Activated B cell treated with CpG ODN at 0.5 μM for 24 hours (primary cell): ENCODE results near the gene OVCA2. TPM values are rescaled to one million over a fixed set of nuclear protein-coding genes. Genes with fewer than 3 reads are reported as not detected.

Source experiments
- ATAC-seq: fragments of 200-7000 bp; cut with Tn5 transposase; one replicate; pipeline ENCODE4 v1.10.0; 2021; ENCODE audit warnings: low read depth, mild to moderate bottlenecking, moderate library complexity
- CTCF ChIA-PET: fragments of 350-600 bp; sonication (Branson Sonifier 250); formaldehyde crosslinking; loops from one replicate; lab custom pipeline; 2021; ENCODE audit warnings: antibody characterized with exemption; lab: Charles Lee
- POLR2A ChIA-PET: fragments of 350-600 bp; sonication (Branson Sonifier 250); formaldehyde crosslinking; loops from one replicate; lab custom pipeline; 2021; ENCODE audit warnings: antibody characterized with exemption; lab: Charles Lee
- DNase-seq: peaks from one replicate; pipeline ENCODE4 v3.0.0; 2022
- H3K27ac Mint-ChIP-seq: one replicate; pipeline ENCODE4 v1.8.0; 2020; ENCODE audit warnings: mixed read lengths
- H3K27me3 Mint-ChIP-seq: one replicate; pipeline ENCODE4 v1.8.0; 2021; ENCODE audit warnings: mixed read lengths
- H3K36me3 Mint-ChIP-seq: one replicate; pipeline ENCODE4 v1.8.0; 2021; ENCODE audit warnings: low read depth, mixed read lengths
- H3K4me1 Mint-ChIP-seq: one replicate; pipeline ENCODE4 v1.8.0; 2021; ENCODE audit warnings: mixed read lengths
- H3K4me3 Mint-ChIP-seq: one replicate; pipeline ENCODE4 v1.8.0; 2020; ENCODE audit warnings: mild to moderate bottlenecking, mixed read lengths
- H3K9me3 Mint-ChIP-seq: one replicate; pipeline ENCODE4 v1.8.0; 2020; ENCODE audit warnings: mixed read lengths
- intact Hi-C: fragments of 100-400 bp; cut with micrococcal nuclease; formaldehyde crosslinking; loops from one replicate; pipeline ENCODE4 v1.15.1; 2024
- total RNA-seq: library from RNA; stranded (reverse); gene quantifications from 2 replicates; pipeline ENCODE4 v1.2.3, GENCODE V29; 2022
- TF ChIP-seq, protein P1 (sequence below): fragments of 200-600 bp; IDR thresholded peaks from one replicate; pipeline ENCODE4 v1.8.0; 2022; ENCODE audit warnings: antibody characterized with exemption, mild to moderate bottlenecking

The OVCA2 gene
- total RNA-seq, 1 donor from 2014 or later, result 29.4 TPM

DNA sequence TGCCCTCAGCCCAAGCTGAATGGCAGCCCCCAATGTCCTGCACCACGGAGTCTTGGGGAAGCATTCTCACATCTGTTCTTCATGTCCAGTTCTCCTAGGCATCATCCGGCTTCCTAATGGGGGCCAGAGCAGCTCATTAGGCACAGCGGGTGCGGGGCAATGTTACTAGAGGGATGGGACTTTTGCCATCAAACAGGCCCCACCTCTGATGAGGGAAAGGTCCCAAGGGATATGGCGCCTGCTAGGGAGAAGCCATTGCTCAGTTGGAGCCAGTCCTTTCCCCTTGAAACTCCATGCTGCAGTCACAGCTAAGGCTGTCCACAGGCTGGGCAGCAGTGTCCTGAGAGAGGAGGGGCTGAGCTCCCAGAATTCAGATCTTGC lies 13.6 kb upstream of the OVCA2 start:
- ChIA-PET POLR2A (interaction anchor here (0.5 kb wide), 1 partner anchor 640 kb away, joined by 6 read pairs; no protein-coding TSS in a partner anchor), CTCF (no interaction called here)
- no peaks in the 10 kb centered on the region for H3K9me3 Mint-ChIP-seq
- H3K27me3 Mint-ChIP-seq, result peaks cover 29% of the 10 kb centered on the region
- no peak for ATAC-seq
- no peak overlapping the region for H3K4me3 Mint-ChIP-seq
- no peak for DNase-seq
- no peak overlapping the region for H3K27ac Mint-ChIP-seq
- intact Hi-C loops, result loop anchor here (5.0 kb wide), 1 partner anchor 121 kb away; no protein-coding TSS in a partner anchor
- TF ChIP-seq, protein P1, sequence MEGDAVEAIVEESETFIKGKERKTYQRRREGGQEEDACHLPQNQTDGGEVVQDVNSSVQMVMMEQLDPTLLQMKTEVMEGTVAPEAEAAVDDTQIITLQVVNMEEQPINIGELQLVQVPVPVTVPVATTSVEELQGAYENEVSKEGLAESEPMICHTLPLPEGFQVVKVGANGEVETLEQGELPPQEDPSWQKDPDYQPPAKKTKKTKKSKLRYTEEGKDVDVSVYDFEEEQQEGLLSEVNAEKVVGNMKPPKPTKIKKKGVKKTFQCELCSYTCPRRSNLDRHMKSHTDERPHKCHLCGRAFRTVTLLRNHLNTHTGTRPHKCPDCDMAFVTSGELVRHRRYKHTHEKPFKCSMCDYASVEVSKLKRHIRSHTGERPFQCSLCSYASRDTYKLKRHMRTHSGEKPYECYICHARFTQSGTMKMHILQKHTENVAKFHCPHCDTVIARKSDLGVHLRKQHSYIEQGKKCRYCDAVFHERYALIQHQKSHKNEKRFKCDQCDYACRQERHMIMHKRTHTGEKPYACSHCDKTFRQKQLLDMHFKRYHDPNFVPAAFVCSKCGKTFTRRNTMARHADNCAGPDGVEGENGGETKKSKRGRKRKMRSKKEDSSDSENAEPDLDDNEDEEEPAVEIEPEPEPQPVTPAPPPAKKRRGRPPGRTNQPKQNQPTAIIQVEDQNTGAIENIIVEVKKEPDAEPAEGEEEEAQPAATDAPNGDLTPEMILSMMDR, result no peak
- peaks cover 36% of the 10 kb centered on the region for H3K4me1 Mint-ChIP-seq
- peaks cover 14% of the 10 kb centered on the region for H3K36me3 Mint-ChIP-seq

DNA sequence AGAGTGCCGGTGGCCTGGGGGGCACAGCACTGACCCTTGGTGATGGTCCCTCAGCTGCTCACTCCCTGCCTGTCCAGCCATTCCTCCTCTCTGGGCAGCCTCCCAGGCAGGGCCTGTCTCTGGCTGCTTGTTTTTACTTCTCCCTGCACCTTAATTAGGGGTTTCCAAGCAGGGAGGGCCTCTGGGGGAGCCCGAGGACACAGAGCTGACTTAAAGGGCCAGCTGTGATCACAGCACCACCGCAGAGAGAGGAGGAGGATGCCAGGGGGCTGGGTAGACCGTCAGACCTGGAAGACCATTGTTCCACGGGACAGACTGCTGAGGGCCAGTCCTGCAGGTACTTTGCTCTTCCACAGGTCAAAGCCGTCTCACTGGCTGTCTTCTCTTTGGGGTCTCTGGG lies 13.1 kb upstream of the OVCA2 start:
- Mint-ChIP-seq H3K4me3 (peak overlapping the region; percentile 35), H3K36me3 (peaks cover 17% of the 10 kb centered on the region), H3K4me1 (peaks cover 35% of the 10 kb centered on the region), H3K27me3 (peaks cover 27% of the 10 kb centered on the region), H3K9me3 (no peaks in the 10 kb centered on the region), H3K27ac (no peak overlapping the region)
- no peak for DNase-seq
- no peak for ATAC-seq
- ChIA-PET CTCF (no interaction called here), POLR2A (interaction anchor here (0.5 to 1.7 kb wide), 2 partner anchors 312 to 641 kb away, joined by 4 to 6 read pairs; no protein-coding TSS in a partner anchor)
- intact Hi-C loops, result loop anchor here (5.0 kb wide), 1 partner anchor 121 kb away; no protein-coding TSS in a partner anchor
- TF ChIP-seq, protein P1, result no peak

DNA sequence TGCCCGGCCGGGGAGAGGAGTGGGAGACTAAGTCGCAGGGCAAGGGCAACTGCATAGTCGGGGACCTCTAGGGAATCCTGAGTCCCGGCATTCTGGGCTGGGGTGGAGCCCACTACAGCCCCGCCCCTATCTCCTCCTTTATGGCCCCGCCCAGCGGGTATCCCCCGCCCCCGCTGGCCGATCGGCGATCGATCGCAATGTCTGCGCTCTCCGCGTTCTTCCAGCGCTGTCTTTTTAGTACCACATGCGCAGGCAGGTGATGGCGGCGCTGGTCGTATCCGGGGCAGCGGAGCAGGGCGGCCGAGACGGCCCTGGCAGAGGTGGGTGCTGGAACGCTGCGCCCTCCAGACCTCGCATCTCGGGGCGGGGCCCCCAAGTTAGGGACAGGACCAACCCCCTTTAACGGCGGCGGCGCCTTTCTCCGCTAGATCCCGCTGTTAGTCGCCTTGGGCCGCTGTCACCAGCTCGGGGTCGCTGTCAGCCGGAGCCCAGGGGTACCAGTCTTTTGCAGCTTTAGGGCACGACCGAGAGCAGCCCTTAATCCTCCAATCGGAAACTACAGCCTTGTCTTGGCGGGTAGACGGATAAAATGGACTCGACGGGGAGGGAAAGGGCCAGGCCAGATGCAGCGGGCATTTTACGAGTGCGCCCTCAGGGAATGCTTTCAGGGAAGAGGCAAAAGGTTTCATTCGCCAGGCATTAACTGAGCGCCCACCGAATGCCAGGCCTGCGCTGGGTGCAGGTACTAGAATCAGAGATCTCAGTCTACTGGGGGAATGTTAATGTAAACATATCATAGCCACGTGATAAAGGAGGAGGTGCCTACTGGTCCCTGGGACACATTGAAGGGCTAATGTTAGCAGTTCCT lies 11.7 kb upstream of the OVCA2 start, which contains the start of gene DPH1:
TSS of gene DPH1 (plus strand) at position 243 of the 868 bp plus-strand sequence. CDS start at position 260, 17 bp downstream.
- no peaks in the 10 kb centered on the region for H3K9me3 Mint-ChIP-seq
- TF ChIP-seq, protein P1, result no peak
- peak within 1 kb of the TSS; percentile 96 for H3K4me3 Mint-ChIP-seq
- peaks cover 22% of the 10 kb centered on the region for H3K36me3 Mint-ChIP-seq
- intact Hi-C loops, result loop anchor here (1.0 to 10.0 kb wide), 5 partner anchors 11 to 385 kb away; partner anchors contain the start of genes MNT, RILP and SCARF1
- DNase-seq, result peak; percentile 80
- POLR2A ChIA-PET, result interaction anchor here (0.6 to 1.7 kb wide), 7 partner anchors 20 to 757 kb away, joined by 3 to 7 read pairs (median 4); partner anchors contain the start of gene HIC1
- peak within 1 kb of the TSS; percentile 83 for H3K27ac Mint-ChIP-seq
- H3K4me1 Mint-ChIP-seq, result peaks cover 40% of the 10 kb centered on the region
- ATAC-seq, result peak; percentile 78
- CTCF ChIA-PET, result interaction anchor here (1.0 to 1.3 kb wide), 2 partner anchors 25 to 215 kb away, joined by 3 read pairs; partner anchors contain the start of gene HIC1
- H3K27me3 Mint-ChIP-seq, result peaks cover 25% of the 10 kb centered on the region

DNA sequence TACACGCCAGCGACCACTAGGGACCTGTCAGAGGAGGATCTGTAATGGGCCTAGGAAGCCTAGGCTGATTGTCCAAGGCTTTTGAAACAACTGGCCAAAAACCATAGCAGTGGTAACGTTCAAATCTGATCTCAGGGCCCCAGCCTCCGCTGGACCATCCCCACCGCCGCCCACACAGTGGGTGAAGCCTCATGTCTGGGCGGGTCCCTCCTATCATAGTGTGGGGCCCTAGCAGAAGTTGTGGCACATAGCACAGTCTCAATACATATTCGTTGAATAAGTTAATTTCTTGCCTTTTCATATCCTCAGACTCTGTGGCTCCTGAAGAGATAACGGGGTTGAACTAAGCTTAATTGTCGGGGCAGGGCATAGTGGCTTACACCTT lies 11.1 kb upstream of the OVCA2 start:
- ATAC-seq (peak; percentile 6), DNase-seq (peak; percentile 35)
- TF ChIP-seq, protein P1, result peak; percentile 42
- Mint-ChIP-seq H3K36me3 (peaks cover 23% of the 10 kb centered on the region), H3K9me3 (no peaks in the 10 kb centered on the region), H3K27me3 (peaks cover 22% of the 10 kb centered on the region), H3K4me3 (peak overlapping the region; percentile 96), H3K27ac (peak overlapping the region; percentile 83), H3K4me1 (peaks cover 37% of the 10 kb centered on the region)
- POLR2A ChIA-PET, result interaction anchor here (0.6 to 1.3 kb wide), 3 partner anchors 20 to 758 kb away, joined by 3 to 5 read pairs (median 4); partner anchors contain the start of gene HIC1
- CTCF ChIA-PET, result interaction anchor here (1.0 to 1.3 kb wide), 2 partner anchors 24 to 214 kb away, joined by 3 read pairs; partner anchors contain the start of gene HIC1
- intact Hi-C loops, result loop anchor here (1.0 to 10.0 kb wide), 4 partner anchors 11 to 386 kb away; partner anchors contain the start of genes MNT, RILP and SCARF1
